ENCODE measurements around the gene SUSD1. TPM values are rescaled to one million over a fixed set of nuclear protein-coding genes. Genes with fewer than 3 reads are reported as not detected.

The SUSD1 gene
- total RNA-seq, 1 donor from 2014 or later, result 26.0 TPM

DNA sequence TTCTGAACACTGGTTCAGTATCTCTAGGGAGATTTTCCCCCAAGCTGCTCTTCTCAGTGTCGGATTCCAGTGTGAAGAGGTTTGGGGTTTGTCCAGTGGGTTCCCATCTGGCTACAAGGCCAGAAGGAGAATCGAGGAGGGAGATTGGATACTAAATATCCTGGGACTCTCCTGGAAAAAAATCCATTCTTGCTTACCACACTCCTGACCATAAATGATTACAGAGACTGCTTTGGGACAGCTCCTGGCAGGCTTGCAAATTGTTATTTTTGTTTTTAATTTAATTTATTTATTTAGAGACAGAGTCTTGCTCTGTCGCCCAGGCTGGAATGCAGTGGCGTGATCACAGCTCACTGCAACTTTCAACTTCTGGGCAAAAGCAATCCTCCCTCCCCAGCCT, 4.7 kb upstream of the SUSD1 start:
- Mint-ChIP-seq H3K36me3 (no peaks in the 10 kb centered on the region), H3K27me3 (ENCODE audit: low read depth) (peaks cover 8% of the 10 kb centered on the region)
- TF ChIP-seq, protein P1, sequence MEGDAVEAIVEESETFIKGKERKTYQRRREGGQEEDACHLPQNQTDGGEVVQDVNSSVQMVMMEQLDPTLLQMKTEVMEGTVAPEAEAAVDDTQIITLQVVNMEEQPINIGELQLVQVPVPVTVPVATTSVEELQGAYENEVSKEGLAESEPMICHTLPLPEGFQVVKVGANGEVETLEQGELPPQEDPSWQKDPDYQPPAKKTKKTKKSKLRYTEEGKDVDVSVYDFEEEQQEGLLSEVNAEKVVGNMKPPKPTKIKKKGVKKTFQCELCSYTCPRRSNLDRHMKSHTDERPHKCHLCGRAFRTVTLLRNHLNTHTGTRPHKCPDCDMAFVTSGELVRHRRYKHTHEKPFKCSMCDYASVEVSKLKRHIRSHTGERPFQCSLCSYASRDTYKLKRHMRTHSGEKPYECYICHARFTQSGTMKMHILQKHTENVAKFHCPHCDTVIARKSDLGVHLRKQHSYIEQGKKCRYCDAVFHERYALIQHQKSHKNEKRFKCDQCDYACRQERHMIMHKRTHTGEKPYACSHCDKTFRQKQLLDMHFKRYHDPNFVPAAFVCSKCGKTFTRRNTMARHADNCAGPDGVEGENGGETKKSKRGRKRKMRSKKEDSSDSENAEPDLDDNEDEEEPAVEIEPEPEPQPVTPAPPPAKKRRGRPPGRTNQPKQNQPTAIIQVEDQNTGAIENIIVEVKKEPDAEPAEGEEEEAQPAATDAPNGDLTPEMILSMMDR (IDR thresholded peaks at IDR 0.05; ENCODE audit: unreplicated experiment), result no peak

DNA sequence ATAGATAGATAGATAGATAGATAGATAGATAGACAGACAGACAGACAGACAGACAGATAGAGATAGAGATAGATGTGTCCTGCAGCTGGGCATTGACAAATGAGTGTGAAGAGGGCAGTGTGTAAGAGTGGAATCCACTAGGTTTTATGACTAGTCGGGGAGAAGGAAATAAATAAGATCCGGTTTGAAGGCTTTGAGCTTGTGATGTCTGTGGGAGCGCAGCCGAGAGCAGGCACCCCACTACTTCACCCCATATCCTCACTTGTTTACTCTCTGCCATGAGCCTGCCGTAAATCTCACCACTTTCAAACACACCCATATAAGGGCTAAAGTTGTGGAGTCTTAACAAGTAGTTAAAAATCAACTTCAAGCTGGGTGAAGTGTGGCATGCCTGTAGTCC, 1.4 kb upstream of the SUSD1 start:
- TF ChIP-seq, protein P1 (IDR thresholded peaks at IDR 0.05; ENCODE audit: unreplicated experiment), result no peak
- Mint-ChIP-seq H3K4me3 (peak overlapping the region; percentile 83), H3K27ac (no peak overlapping the region), H3K36me3 (peaks cover 3% of the 10 kb centered on the region), H3K9me3 (no peaks in the 10 kb centered on the region), H3K27me3 (ENCODE audit: low read depth) (peaks cover 8% of the 10 kb centered on the region), H3K4me1 (peaks cover 35% of the 10 kb centered on the region)
- no peak for DNase-seq (ENCODE audit: low spot score in 2 of 2, unreplicated experiment in 2 of 2)

More for the DNA sequence above, 4.7 kb upstream of the SUSD1 start:
- Mint-ChIP-seq H3K4me3 (no peak overlapping the region), H3K9me3 (peaks cover 12% of the 10 kb centered on the region), H3K27ac (no peak overlapping the region), H3K4me1 (peaks cover 25% of the 10 kb centered on the region)
- no peak for DNase-seq (ENCODE audit: low spot score in 2 of 2, unreplicated experiment in 2 of 2)

GRCh38 chr9:112175796-112176315, 759 bp upstream of the SUSD1 start:
- DNase-seq (ENCODE audit: low spot score in 2 of 2, unreplicated experiment in 2 of 2), result no peak
- Mint-ChIP-seq H3K9me3 (no peaks in the 10 kb centered on the region), H3K27me3 (ENCODE audit: low read depth) (peaks cover 8% of the 10 kb centered on the region), H3K4me1 (peaks cover 35% of the 10 kb centered on the region), H3K4me3 (peak overlapping the region; percentile 83), H3K27ac (no peak overlapping the region), H3K36me3 (peaks cover 3% of the 10 kb centered on the region)
- TF ChIP-seq, protein P1 (IDR thresholded peaks at IDR 0.05; ENCODE audit: unreplicated experiment), result no peak

DNA sequence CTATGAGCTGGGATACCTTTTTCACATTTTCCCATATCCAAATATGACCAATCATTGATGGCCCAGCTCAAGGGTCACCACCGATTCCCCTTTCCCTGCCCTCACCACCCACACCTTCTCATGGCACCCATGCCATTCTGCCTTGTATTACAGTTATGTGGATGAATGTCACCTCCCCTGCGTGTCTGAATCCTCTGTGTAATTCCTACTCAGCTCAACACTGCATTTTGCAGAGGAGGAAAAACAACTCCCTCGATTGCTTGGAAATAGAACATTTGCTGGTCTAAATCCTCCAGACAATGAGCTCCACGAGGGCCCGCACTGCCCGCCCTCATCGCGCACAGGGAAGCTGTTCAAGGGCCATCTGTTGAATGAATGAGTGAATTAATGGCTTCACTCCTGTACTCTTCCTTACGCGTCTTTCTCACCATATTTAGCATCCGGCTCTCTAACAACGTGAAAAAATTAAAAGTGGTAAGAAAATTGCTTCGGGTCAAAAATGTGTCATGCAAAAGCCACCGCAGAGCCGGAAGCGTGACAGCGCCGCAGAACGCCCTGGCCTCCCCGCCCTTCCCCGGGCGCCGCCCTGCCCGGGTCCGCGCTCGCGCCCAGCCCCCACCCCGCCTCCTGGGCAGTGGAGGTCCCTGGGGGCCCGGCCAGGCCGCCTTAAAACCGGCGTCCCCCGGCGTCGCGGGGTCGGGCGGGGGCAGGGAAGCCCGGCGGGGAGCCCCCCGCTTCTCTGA, 704 bp downstream of the SUSD1 start:
- peak overlapping the region; percentile 33 for H3K27ac Mint-ChIP-seq
- TF ChIP-seq, protein P1 (IDR thresholded peaks at IDR 0.05; ENCODE audit: unreplicated experiment), result no peak
- peaks cover 3% of the 10 kb centered on the region for H3K36me3 Mint-ChIP-seq
- H3K27me3 Mint-ChIP-seq (ENCODE audit: low read depth), result peaks cover 8% of the 10 kb centered on the region
- peaks cover 38% of the 10 kb centered on the region for H3K4me1 Mint-ChIP-seq
- DNase-seq (ENCODE audit: low spot score in 2 of 2, unreplicated experiment in 2 of 2), result peak; percentile 37 to 56
- peak overlapping the region; percentile 80 for H3K4me3 Mint-ChIP-seq
- no peaks in the 10 kb centered on the region for H3K9me3 Mint-ChIP-seq

DNA sequence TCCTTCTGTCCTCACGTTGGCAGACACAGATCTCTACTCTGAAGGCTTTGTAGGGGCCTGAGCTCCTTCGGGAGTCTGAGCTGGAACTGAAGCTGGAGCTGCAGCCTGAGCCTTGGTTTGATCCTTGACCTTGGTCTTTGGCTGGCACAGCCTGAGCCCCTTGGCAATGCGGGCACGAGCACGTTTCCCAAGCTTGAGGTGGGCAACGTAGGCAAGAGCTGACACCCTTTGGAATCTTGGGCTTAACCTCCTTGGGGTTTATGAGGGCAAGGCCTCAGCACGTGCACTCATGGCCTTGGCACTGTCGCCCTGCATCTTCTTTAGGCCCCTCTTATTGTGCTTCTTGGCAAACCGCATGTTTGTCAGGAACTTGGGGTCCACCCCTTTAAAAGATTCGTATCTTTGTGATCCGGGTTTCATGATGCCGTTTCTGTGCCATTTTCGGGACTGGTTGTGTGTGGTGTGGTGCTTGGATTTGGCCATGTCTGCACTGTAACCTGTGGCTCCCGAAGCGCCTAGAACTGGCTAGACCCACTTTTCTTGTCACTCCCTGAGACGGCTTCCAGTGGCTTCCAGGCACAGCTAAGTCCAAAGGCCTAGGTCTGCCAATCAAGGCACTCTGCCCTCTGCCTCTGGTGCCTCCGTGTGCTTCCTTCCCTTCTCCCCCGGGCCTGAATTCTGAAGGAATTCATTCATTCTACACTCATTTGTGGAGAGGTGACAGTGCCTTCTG, 1.4 kb downstream of the SUSD1 start:
- no peak for DNase-seq (ENCODE audit: low spot score in 2 of 2, unreplicated experiment in 2 of 2)
- H3K27ac Mint-ChIP-seq, result peak overlapping the region; percentile 33
- H3K27me3 Mint-ChIP-seq (ENCODE audit: low read depth), result peaks cover 8% of the 10 kb centered on the region
- peaks cover 3% of the 10 kb centered on the region for H3K36me3 Mint-ChIP-seq
- H3K4me3 Mint-ChIP-seq, result peak overlapping the region; percentile 80
- H3K9me3 Mint-ChIP-seq, result no peaks in the 10 kb centered on the region
- peaks cover 45% of the 10 kb centered on the region for H3K4me1 Mint-ChIP-seq
- TF ChIP-seq, protein P1 (IDR thresholded peaks at IDR 0.05; ENCODE audit: unreplicated experiment), result no peak

All from mesothelial cell of epicardium (in vitro differentiated cells).